ENCODE measurements around the gene FCHSD2.
"Not testable (repeated sequence)": the region's sequence is repeated elsewhere in the genome, so short reads cannot be mapped to it uniquely, and the experiment has no call there.

The FCHSD2 gene

GRCh38 chr11:73126804-73127480 is 15.2 kb downstream of the FCHSD2 start:
- Histone ChIP-seq H3K27me3 (ENCODE audit: insufficient read depth, low read length, poor library complexity) (no peaks in the 10 kb centered on the region), H3K4me2 (ENCODE audit: insufficient read depth, low read length) (no peak overlapping the region), H3K4me3 (ENCODE audit: low read depth in 1 of 2, low read length in 2 of 2) (no peak overlapping the region), H4K20me1 (ENCODE audit: insufficient read depth, low read length) (peaks cover 3% of the 10 kb centered on the region; the same call in 1 of the 2 replicates), H3K36me3 (ENCODE audit: insufficient read depth, low read length) (peaks cover 44% of the 10 kb centered on the region; the same call in 1 of the 2 replicates), H3K4me1 (ENCODE audit: insufficient read depth, low read length) (no peaks in the 10 kb centered on the region), H3K9ac (ENCODE audit: low read depth, low read length) (no peak overlapping the region), H3K9me3 (ENCODE audit: insufficient read depth, low read length, severe bottlenecking) (no peaks in the 10 kb centered on the region), H3K79me2 (ENCODE audit: insufficient read depth, low read length) (peaks cover 25% of the 10 kb centered on the region; the same call in 1 of the 2 replicates), H2AFZ (ENCODE audit: low read depth, low read length) (no peak overlapping the region), H3K27ac (ENCODE audit: low read length) (no peak overlapping the region)
- DNase-seq (no peak), ATAC-seq (ENCODE audit: insufficient read depth, low read depth) (no peak)
- TF ChIP-seq EZH2 (IDR thresholded peaks at IDR 0.05; ENCODE audit: borderline replicate concordance, low read depth, low read length, severe bottlenecking) (no peak), CTCF (IDR thresholded peaks at IDR 0.05; ENCODE audit: borderline replicate concordance, extremely low read depth, low read length, poor library complexity, severe bottlenecking) (no peak)

- Histone ChIP-seq H3K27ac (ENCODE audit: low read length) (no peak overlapping the region), H3K4me2 (ENCODE audit: insufficient read depth, low read length) (no peak overlapping the region), H2AFZ (ENCODE audit: low read depth, low read length) (no peak overlapping the region), H3K4me3 (ENCODE audit: low read depth in 1 of 2, low read length in 2 of 2) (no peak overlapping the region), H3K27me3 (ENCODE audit: insufficient read depth, low read length, poor library complexity) (no peaks in the 10 kb centered on the region), H3K9ac (ENCODE audit: low read depth, low read length) (no peak overlapping the region), H3K79me2 (ENCODE audit: insufficient read depth, low read length) (peaks cover 30% of the 10 kb centered on the region), H3K9me3 (ENCODE audit: insufficient read depth, low read length, severe bottlenecking) (no peaks in the 10 kb centered on the region), H4K20me1 (ENCODE audit: insufficient read depth, low read length) (peaks cover 3% of the 10 kb centered on the region; the same call in 1 of the 2 replicates), H3K36me3 (ENCODE audit: insufficient read depth, low read length) (peaks cover 48% of the 10 kb centered on the region; the same call in 1 of the 2 replicates), H3K4me1 (ENCODE audit: insufficient read depth, low read length) (no peaks in the 10 kb centered on the region)
- TF ChIP-seq EZH2 (IDR thresholded peaks at IDR 0.05; ENCODE audit: borderline replicate concordance, low read depth, low read length, severe bottlenecking) (no peak), CTCF (IDR thresholded peaks at IDR 0.05; ENCODE audit: borderline replicate concordance, extremely low read depth, low read length, poor library complexity, severe bottlenecking) (no peak)
- ATAC-seq (ENCODE audit: insufficient read depth, low read depth) (no peak), DNase-seq (no peak)
Observed at GRCh38 chr11:73124800-73125199, 17.3 kb downstream of the FCHSD2 start.

- not testable (repeated sequence) for H4K20me1 ChIP-seq (ENCODE audit: insufficient read depth, low read length); ATAC-seq (ENCODE audit: insufficient read depth, low read depth); DNase-seq; H3K4me1 ChIP-seq (ENCODE audit: insufficient read depth, low read length); H3K27me3 ChIP-seq (ENCODE audit: insufficient read depth, low read length, poor library complexity); H2AFZ ChIP-seq (ENCODE audit: low read depth, low read length); H3K27ac ChIP-seq (ENCODE audit: low read length); H3K4me2 ChIP-seq (ENCODE audit: insufficient read depth, low read length); H3K9me3 ChIP-seq (ENCODE audit: insufficient read depth, low read length, severe bottlenecking); H3K9ac ChIP-seq (ENCODE audit: low read depth, low read length); H3K4me3 ChIP-seq (ENCODE audit: low read depth in 1 of 2, low read length in 2 of 2)
- Histone ChIP-seq H3K36me3 (ENCODE audit: insufficient read depth, low read length) (peaks cover 48% of the 10 kb centered on the region; the same call in 1 of the 2 replicates), H3K79me2 (ENCODE audit: insufficient read depth, low read length) (peaks cover 30% of the 10 kb centered on the region)
Observed at GRCh38 chr11:73123892-73124291, 18.2 kb downstream of the FCHSD2 start.

- H3K9me3 ChIP-seq (ENCODE audit: insufficient read depth, low read length, severe bottlenecking) = no peaks in the 10 kb centered on the region
- TF ChIP-seq EZH2 (IDR thresholded peaks at IDR 0.05; ENCODE audit: borderline replicate concordance, low read depth, low read length, severe bottlenecking) (no peak), CTCF (IDR thresholded peaks at IDR 0.05; ENCODE audit: borderline replicate concordance, extremely low read depth, low read length, poor library complexity, severe bottlenecking) (no peak)
- peaks cover 27% of the 10 kb centered on the region for H3K79me2 ChIP-seq (ENCODE audit: insufficient read depth, low read length)
Observed at GRCh38 chr11:73121692-73122091, 20.4 kb downstream of the FCHSD2 start.

More at GRCh38 chr11:73121692-73122091, 20.4 kb downstream of the FCHSD2 start:
- no peak for ATAC-seq (ENCODE audit: insufficient read depth, low read depth)
- H3K9ac ChIP-seq (ENCODE audit: low read depth, low read length) = no peak overlapping the region
- no peak overlapping the region for H3K4me2 ChIP-seq (ENCODE audit: insufficient read depth, low read length)
- H3K4me1 ChIP-seq (ENCODE audit: insufficient read depth, low read length) = no peaks in the 10 kb centered on the region
- DNase-seq = no peak
- H3K27me3 ChIP-seq (ENCODE audit: insufficient read depth, low read length, poor library complexity) = no peaks in the 10 kb centered on the region
- no peak overlapping the region for H3K27ac ChIP-seq (ENCODE audit: low read length)
- H4K20me1 ChIP-seq (ENCODE audit: insufficient read depth, low read length) = no peaks in the 10 kb centered on the region; the same call in 1 of the 2 replicates
- no peak overlapping the region for H2AFZ ChIP-seq (ENCODE audit: low read depth, low read length)
- peaks cover 35% of the 10 kb centered on the region; the same call in 1 of the 2 replicates for H3K36me3 ChIP-seq (ENCODE audit: insufficient read depth, low read length)
- H3K4me3 ChIP-seq (ENCODE audit: low read depth in 1 of 2, low read length in 2 of 2) = no peak overlapping the region

All from DND-41 (cell line).